RPMI8226 (cell line): ENCODE results near the gene CAMK4.

Experiments
- DNase-seq: peaks from one replicate; pipeline ENCODE4 v3.0.0-alpha.2; 2015

Gene CAMK4

GRCh38 chr5:111507276-111507675, 283.1 kb downstream of the CAMK4 start:
- no peak for DNase-seq

GRCh38 chr5:111509119-111509518, 284.9 kb downstream of the CAMK4 start:
- no peak for DNase-seq

- DNase-seq = no peak
These were observed 287.1 kb downstream of the CAMK4 start for GRCh38 chr5:111511174-111511830.

GRCh38 chr5:111511831-111512374, 287.7 kb downstream of the CAMK4 start:
- no peak for DNase-seq

GRCh38 chr5:111512375-111513130, 288.4 kb downstream of the CAMK4 start, which contains the start of gene STARD4:
Gene STARD4, minus strand, starts transcription at chr5:111512535. Its CDS starts 5,102 bp downstream, at chr5:111507433.
- DNase-seq = peak; percentile 97

GRCh38 chr5:111513131-111513520, 288.9 kb downstream of the CAMK4 start:
- DNase-seq = no peak

- no peak for DNase-seq
These were observed 289.9 kb downstream of the CAMK4 start for GRCh38 chr5:111514087-111514486.

GRCh38 chr5:111517853-111518501, 293.8 kb downstream of the CAMK4 start:
- DNase-seq = no peak

- no peak for DNase-seq
These were observed 294.6 kb downstream of the CAMK4 start for GRCh38 chr5:111518777-111519176.

GRCh38 chr5:111520908-111521307, 296.7 kb downstream of the CAMK4 start:
- no peak for DNase-seq

GRCh38 chr5:111528056-111528455, 303.9 kb downstream of the CAMK4 start:
- DNase-seq = no peak

- DNase-seq = no peak
These were observed 306.1 kb downstream of the CAMK4 start for GRCh38 chr5:111530298-111530740.

GRCh38 chr5:111532886-111533582, 308.9 kb downstream of the CAMK4 start:
- no peak for DNase-seq

GRCh38 chr5:111535879-111536549, 311.8 kb downstream of the CAMK4 start:
- DNase-seq = no peak

- no peak for DNase-seq
These were observed 313.2 kb downstream of the CAMK4 start for GRCh38 chr5:111537141-111538024.
